GM12892 (cell line): Measurements from ENCODE around the gene C5orf24.

ENCODE experiments used
- POLR2A ChIP-seq: IDR thresholded peaks from 2 replicates; pipeline ENCODE4 v1.6.1; 2011; ENCODE audit warnings: low read depth, low read length, control low read depth
- POLR2AphosphoS5 ChIP-seq: IDR thresholded peaks from 2 replicates; pipeline ENCODE4 v1.6.1; 2011; ENCODE audit warnings: low read depth, low read length, control low read depth

GRCh38 chr5:134833340-134834032, 12.3 kb upstream of the C5orf24 start:
- TF ChIP-seq POLR2A (no peak), POLR2AphosphoS5 (no peak)
